Myocyte (in vitro differentiated cells): Measurements from ENCODE around the gene TTC24. TPM values are rescaled to one million over a fixed set of nuclear protein-coding genes. Genes with fewer than 3 reads are reported as not detected.

Source experiments
- total RNA-seq: library from RNA; depleted of rRNA; stranded (reverse); fragments of >200 nt; gene quantifications from 2 replicates; pipeline ENCODE4 v1.2.3, GENCODE V29; 2014

Gene TTC24
- total RNA-seq, 1 donor from 2014 or later = 0.19 TPM

Other genes starting within 250 kb of the TTC24 start
- gene CCT3, start 241.4 kb upstream of the TTC24 start, total RNA-seq = 271 and 331 TPM in 2 replicates
- gene TSACC, start 241.2 kb upstream of the TTC24 start, total RNA-seq = not detected in 2 replicates
- not detected in 2 replicates for gene RHBG, start 210.5 kb upstream of the TTC24 start, total RNA-seq
- gene MEF2D, start 78.9 kb upstream of the TTC24 start, total RNA-seq = 59.2 and 62.2 TPM in 2 replicates
- gene IQGAP3, start 7.2 kb upstream of the TTC24 start, total RNA-seq = 0.24 and 0.52 TPM in 2 replicates
- gene NAXE, start 12.1 kb downstream of the TTC24 start, total RNA-seq = 51.9 and 55.3 TPM in 2 replicates
- gene GPATCH4, start 21.8 kb downstream of the TTC24 start, total RNA-seq = 23.4 and 29.6 TPM in 2 replicates
- gene HAPLN2, start 39.7 kb downstream of the TTC24 start, total RNA-seq = not detected in 2 replicates
- 0.11 TPM in 1 of 2 replicates, not detected in the other for gene BCAN, start 62.4 kb downstream of the TTC24 start, total RNA-seq
- 1,770 and 2,264 TPM in 2 replicates for gene NES, start 97.7 kb downstream of the TTC24 start, total RNA-seq
- gene CRABP2, start 125.9 kb downstream of the TTC24 start, total RNA-seq = 5.3 and 6.2 TPM in 2 replicates
- gene METTL25B, start 148.7 kb downstream of the TTC24 start, total RNA-seq = 8.9 and 13.5 TPM in 2 replicates
- 12.8 and 19.7 TPM in 2 replicates for gene ISG20L2, start 149.0 kb downstream of the TTC24 start, total RNA-seq
- 60.6 and 65.6 TPM in 2 replicates for gene MRPL24, start 161.4 kb downstream of the TTC24 start, total RNA-seq
- 299 and 305 TPM in 2 replicates for gene HDGF, start 172.0 kb downstream of the TTC24 start, total RNA-seq
- gene PRCC, start 187.8 kb downstream of the TTC24 start, total RNA-seq = 50.1 and 52.6 TPM in 2 replicates
- not detected in 2 replicates for gene SH2D2A, start 237.1 kb downstream of the TTC24 start, total RNA-seq